HG02973 (cell line): Measurements from ENCODE around the gene DIAPH2.

Experiments
- ATAC-seq: cut with Tn5 transposase; IDR thresholded peaks from one replicate; pipeline ENCODE4 v1.9.1; 2021; ENCODE audit warnings: moderate library complexity; ENCODE audit not compliant: unreplicated experiment

DIAPH2 gene

DNA sequence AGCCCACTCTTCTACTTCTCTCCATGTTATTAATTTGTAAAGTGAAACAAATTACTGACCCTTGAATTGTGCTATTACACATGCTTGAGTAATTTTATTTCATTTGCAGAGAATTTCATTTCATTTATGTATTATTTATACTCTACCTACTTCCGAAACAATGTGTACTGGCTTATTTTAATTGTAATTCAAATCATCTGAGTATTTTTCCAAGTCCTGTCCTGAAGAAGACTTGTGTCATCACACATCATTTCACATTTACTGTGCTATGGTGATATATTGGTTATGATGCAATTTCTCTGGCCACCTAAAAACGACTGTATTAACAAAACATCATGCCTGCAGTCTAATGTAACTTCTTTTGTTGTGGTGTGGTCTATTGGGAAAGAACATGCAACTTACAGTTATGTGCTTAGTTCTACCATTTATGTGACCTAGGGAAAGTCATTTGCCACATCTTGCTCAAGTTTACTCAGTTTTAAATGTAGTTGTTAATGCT lies 583.6 kb downstream of the DIAPH2 start:
- no peak for ATAC-seq

DNA sequence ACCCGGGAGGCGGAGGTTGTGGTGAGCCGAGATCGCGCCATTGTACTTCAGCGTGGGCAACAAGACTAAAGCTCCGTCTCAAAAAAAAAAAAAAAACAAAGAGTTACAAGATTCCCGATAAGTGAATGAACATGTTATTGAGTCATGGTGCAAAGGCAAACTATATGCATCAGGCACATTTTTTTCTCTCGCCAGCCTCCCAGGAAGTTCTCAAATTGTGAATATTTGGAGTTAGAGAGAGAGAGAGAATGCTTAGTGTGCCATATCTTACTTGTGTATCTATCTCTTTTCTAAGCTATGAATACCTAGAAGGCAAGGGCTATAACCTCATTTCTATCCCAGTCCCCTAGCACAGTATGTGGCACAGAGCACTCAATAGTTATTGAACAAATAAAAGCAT lies 599.9 kb downstream of the DIAPH2 start:
- no peak for ATAC-seq

DNA sequence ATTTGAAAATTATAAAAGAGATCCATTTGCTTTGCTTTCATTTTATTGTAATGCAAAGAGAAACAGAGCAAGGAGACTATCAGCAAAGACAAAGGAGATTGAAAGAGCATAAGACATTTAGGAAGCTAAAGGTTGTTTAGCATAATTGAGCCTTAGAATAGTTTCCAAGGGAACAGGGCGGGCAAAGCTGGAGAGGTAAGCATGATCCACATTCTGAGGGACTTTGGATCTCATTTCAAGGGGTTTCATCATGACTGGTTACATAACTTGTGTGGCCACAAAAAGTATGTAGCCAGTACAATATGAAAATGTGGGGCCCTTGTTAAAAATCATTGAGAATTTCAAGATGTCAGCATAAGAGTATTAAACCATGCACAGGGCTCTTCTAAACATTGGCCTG lies 605.6 kb downstream of the DIAPH2 start:
- ATAC-seq = no peak

DNA sequence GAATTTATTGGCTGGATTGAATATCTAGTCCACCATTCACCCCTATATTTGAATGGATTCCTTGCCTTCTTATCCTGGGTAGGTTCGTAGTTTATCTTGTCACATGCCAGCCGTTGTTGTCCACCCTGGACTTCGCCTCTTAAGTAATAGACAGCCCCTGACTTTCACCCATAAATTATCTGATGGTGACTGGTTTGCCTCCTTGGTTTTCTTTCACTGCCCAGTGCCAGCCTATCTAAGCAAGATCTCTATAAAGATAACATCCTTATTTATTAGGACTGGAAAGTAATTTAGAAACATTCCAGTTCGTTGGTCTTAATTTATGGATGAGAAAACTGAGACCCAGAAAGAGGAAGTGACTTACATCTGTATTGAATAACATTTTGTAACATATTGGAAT lies 609.4 kb downstream of the DIAPH2 start:
- ATAC-seq = no peak

DNA sequence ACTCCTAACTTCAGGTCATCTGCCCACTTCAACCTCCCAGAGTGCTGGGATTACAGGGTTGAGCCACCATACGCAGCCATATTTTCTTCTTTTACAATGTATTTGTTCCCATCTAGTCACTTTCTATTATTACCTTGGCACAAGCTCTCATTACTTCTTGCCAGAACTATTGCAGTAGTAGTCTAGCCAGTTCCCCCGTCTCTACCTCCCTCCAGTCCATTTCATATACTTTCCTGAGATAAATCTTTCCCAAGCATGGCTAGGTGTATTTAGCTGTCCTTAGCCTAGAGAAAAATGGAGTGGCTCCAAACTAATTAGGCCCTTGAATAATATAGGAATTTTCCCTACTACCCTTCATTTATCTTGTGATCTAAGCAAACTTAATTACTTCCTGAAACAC lies 611.3 kb downstream of the DIAPH2 start:
- no peak for ATAC-seq

DNA sequence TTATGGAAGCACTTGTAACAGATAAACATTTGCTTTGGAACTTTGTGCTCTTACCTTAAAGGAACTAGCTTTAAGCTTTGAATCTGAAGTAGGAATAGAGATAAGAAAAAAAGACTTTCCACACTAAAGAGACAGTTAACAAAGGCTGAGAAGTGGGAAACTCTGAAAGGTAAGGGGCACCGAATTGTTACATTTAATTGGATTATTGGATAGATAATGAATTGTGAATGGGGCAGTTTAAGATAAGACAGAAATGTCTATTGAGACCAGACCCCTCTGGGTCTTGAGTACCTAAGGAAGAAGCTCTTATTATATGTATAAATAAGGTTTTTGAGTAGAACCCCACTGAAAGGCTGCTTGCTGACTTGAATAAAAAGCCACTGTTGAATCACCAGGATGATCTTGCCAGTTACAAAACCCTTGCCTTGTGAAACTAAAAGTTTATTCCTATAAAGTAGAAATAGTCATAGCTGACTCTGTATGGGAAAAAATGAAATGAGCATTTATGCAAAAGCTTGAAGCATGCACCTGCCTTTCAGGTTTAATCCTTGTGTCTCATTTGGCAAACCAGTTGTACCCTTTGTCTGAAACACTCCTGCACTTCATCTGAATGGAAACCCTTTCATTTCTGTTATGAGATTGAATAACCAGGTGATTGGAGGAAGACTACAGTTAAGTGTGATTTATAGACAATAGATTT lies 622.3 kb downstream of the DIAPH2 start:
- ATAC-seq = no peak

DNA sequence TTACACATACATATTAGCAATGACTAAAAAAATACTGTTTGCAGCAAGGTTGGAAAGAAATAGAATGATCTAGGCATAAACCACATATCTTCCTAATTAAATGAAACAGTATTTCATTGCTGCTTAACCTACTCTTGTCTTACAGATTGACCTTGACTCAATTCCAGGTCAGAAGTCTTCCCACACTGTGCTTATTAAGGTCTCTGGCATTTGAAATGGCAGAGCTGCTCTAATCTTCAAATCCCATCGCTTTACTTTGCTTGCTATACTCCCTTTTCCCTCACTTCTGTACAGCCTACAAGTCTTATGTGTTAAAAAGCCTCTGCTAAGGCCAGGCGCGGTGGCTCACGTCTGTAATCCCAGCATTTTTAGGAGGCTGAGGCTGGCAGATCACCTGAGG lies 623.5 kb downstream of the DIAPH2 start:
- ATAC-seq = no peak

DNA sequence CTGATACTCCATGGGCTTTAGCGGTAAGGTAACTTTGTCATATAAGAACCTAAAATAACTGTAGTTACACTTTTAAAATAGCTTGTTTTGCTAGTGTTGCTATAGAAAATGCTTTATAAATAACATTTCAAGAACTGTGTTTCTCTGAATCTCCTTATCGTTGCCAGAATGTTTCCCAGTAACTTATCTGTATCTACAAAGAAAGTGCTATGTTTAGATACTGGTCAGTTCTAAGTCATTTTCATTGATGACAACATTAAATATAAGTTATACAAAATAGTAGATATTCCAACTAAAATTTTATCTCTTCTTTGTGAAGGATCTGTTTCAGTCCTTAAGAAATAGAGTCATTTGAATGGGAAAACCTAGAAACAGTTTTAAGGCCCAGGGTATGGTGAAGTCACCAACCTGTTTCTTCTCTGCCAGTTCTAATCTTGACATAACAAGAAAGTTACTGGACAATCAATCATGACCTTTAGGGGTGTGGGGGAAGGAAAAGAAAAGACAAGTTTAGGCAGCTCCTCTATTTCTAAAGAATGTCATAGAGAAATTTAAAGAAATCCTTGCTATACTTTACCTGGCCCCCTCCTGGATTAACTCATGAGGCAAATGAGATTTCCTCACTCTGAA lies 625.0 kb downstream of the DIAPH2 start:
- no peak for ATAC-seq

DNA sequence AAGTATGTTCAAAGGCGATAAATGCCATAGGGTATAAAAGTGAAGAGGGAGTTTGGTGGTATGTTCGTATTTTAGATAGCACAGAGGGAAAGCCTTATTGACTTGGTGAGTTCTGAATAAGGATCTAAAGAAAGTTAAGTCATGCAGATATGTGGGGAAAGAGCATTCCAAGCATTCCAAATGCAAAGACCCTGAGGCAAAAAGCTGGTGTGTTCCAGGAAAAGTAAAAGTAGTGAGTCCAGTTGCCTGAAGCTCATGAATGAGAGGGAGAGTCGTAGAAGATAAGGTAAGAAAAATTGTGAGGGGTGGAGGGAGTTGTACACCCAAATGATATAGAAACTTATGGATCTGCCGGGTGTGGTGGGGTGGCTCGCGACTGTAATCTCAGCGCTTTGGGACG lies 625.7 kb downstream of the DIAPH2 start:
- ATAC-seq = no peak

DNA sequence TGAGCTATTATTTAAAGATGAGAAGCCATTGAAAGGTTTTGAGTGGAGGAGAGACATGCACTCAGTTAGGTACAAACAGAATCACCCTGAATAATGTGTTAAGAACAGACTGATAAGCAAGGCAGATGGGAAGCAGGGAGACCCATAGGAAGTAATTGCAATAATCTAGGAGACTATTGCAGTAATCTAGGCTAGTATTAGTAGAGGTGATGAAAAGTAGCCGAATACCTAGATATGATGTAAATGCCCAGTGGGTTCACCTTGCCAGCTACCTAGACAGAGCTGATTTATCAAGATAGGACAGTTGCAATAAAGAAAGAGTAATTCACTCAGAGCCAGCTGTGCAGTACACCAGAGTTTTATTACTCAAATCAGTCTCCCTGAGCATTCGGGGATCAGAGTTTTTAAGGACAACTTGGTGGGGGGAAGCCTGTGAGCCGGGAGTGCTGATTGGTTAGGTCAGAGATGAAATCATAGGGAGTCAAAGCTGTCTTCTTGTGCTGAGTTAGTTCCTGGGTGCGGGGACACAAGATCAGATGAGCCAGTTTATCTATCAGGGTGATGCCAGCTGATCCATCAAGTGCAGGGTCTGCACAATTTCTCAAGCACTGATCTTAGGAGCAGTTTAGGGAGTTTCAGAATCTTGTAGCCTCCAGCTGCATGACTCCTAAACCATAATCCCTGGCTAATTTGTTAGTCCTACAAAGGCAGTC lies 626.6 kb downstream of the DIAPH2 start:
- no peak for ATAC-seq

DNA sequence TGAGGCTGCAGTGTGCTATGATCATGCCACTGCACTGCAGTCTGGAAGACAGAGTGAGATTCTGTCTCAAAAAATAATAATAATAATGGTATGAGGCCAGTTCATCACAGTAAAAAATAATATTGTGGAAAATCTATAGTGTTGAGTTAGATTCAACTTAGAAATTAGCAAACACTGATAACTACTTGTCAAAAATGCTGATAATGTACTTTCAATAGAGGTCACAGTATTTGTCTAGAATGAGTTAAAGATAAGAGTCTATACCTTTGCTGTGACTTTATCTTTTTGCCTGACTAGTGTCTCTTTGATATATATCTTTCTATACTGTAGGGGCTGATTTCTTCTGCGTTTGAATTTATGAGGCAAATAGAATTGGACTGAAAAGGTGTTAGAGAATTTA lies 629.7 kb downstream of the DIAPH2 start:
- ATAC-seq = no peak

DNA sequence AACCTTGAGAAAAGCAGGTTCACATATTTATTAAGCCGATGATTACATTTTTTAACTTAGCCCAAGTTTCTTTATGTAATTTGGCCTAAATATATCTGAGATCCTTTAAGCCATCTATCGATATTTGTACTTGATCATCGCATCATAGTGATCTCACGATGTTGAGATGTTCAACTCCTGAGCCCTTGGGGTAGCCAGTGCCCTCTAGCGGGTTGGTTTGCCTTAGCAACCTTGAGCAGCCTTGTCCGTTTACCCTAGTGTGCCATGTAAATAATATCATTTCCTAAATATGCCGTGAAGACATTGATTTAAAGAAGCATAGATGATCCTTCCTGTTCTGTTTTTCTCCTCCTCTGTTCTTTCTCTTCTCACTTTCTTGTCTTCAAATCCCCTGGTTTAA lies 631.3 kb downstream of the DIAPH2 start:
- ATAC-seq = no peak

DNA sequence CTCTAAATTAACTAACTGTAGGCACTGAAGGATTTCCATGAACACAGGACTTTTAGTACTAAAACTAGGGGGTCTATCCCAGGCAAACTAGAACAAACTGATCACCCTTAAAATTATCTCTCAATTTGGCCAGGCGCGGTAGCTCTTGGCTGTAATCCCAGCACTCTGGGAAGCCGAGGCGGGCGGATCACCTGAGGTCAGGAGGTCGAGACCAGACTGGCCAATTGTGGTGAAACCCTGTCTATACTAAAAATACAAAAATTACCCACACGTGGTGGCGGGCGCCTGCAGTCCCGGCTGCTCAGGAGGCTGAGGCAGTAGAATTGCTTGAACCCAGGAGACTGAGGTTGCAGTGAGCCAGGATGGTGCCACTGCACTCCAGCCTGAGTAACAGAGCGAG lies 635.7 kb downstream of the DIAPH2 start:
- no peak for ATAC-seq

DNA sequence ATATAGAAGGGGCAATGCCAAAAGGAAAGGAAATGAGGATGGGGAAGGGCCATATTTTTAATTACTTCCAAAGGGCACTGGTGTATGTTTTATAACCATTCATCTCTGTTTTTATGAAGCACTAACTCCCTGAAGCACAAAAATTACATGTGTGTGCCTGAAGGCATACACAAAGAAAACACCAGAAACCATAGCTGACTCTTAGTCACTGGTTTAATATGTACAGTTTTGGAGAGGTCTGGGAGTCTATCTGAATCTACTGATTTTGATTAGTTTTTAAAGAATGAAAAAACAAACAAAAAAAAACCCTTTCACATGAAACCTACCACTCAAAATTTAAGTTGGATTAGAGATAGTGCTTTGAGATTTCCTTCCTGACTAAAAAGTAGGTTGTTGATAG lies 637.8 kb downstream of the DIAPH2 start:
- ATAC-seq = no peak

DNA sequence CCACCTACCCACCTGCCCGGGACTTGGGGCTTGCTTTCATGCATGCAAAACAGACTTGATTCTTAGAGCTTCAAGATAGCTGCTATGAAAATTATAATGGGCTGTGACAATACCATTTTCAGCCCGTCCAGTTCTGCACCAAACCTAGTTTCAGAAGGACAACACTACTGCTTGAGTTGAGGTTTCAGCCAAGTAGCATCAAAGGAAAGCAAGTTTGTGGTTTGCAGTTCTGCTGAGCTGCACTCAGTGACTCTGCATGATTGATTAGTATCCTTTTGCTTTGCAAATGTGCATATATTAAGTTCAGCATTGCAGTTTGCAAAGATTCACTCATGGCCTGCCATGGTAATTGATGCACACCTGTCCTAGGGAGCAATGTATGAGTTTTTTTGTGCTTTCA lies 641.8 kb downstream of the DIAPH2 start:
- peak; percentile 85 for ATAC-seq

DNA sequence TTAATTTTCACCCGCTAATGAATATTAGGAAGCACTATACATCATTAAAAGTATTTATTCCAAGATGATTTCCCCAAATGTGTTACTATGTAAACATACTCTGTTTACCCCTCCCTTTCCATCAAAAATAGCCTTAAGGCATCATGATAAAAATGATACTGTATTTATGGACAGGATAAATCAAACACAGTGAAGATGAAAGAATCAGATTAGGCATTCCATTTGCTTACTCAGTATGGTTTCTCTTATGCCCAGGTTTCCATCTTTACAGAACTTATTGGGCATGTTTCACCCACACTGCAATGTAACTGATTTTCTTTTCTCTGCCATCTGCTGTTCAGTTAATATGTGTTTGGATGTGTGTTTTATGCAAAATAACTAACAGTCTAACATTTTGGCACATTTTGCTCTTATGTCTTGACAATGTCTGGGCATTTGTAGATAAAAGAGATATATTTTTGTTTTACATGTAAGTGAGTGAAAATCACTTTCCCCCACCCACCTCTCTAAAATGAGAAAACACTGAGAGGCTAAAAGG lies 644.3 kb downstream of the DIAPH2 start:
- ATAC-seq = no peak

DNA sequence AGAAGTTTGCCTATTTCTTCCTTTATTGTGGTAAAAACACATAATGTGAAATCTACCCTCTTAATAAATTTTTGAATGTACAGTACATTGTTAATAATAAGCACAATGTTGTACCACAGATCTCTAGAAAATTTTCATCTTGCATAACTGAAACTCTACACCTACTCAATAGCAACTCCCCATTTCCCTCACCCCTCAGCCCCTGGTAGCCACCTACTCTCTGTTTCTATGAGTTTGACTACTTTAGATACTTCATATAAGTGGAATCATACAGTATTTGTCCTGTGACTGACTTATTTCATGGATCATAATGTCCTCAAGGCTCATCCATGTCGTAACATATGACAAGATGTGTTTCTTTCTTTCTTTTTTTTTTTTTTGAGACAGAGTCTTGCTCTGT lies 645.5 kb downstream of the DIAPH2 start:
- peak; percentile 55 for ATAC-seq

DNA sequence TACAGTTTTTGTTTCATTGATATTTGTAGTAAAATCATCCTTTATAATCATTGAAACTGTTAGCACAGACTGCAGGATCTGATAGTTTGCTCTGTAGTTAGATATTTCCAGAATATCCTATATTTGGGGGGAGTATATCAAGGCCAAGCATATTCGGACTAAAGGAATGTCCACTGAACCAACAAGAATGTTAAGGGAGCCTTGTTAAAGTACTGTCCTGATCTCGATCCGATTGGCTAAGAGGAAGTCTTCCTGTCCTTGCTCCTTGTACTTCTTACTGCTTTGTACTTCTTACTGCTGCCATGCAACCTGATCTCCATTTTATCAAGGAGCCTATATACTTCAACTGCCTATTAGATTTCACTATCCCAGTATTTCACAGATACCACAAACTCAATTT lies 648.3 kb downstream of the DIAPH2 start:
- ATAC-seq = no peak

DNA sequence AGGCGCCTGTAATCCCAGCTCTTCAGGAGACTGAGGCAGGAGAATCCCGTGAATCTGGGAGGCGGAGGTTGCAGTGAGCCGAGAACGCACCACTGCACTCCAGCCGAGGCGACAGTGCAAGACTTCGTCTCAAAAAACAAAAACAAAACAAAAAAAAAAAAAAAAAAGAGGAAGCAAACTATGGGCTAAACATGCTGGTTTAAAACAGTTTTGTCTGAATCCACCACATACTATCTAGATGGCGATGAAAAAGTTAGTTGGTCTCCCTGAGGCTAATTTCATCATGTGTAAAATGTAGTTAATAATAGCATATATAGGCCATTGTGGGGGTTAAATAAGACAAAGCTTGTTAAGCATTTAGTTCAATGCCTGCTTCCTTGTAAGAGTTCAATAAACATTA lies 650.2 kb downstream of the DIAPH2 start:
- no peak for ATAC-seq

DNA sequence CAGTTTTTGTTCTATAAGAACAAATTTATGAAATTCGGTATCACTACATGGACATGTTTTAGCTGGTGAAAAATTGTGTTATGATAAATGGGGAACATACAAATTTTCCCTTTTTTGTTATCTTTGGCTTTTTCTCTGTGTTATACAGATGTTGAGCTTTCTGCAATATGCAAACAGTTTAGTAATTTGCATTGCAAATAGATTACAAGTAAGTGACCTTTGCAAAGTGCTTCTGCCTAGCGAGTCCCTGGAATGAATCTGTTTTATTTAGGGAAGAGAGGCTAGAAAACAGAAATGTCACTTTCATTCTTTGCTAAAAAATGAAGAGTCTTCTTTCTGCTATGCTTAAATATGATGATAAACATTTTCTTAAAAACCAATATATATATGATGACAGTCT lies 660.1 kb downstream of the DIAPH2 start:
- no peak for ATAC-seq

DNA sequence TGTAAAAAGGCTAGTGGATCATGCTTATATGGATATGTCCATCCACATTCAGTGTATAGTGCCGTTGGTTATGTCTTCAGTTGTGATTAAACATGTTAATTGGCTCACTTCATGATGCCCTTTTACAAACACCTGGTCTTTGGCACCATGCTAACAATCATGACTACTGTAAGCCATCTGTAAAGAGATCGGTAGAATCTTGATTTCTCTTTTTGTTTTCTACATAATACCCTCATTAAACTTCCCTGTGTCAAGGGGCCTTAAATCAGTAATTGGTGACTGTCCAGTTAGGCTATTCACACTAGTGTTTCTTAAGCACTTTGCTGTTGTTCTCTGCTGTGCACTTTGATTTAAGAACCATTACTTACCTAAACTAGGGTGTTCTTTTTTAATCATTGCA lies 674.3 kb downstream of the DIAPH2 start:
- ATAC-seq = no peak

DNA sequence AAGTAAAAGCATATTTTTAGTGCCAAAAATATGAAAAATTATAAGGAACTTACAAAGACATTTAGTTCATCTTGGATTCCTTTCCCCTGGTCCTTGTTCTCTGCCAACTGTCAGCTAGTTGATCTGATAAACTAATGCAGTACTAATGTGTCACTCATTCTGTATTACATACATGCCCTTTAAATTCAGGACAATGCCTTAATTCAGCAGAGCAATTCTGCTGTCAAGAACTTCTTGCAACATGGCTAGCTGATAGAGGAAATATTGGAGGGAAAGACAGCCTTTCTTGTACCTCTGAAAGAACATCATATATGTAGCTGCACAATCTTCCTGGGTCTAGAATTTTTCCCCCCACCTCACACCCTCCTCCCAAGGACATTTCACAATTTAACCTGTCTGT lies 679.2 kb downstream of the DIAPH2 start:
- no peak for ATAC-seq
